RWPE2 (cell line): ENCODE measurements around the gene HSD17B3.

Experiments
- ATAC-seq: fragments of 200-7000 bp; cut with Tn5 transposase; 3 replicates; pipeline ENCODE4 v1.9.1; 2021; ENCODE audit warnings: low read depth
- DNase-seq: peaks from one replicate; pipeline ENCODE4 v3.0.0-alpha.2; 2020; ENCODE audit warnings: low spot score
- H3K27ac ChIP-seq: fragments of 450-650 bp; 2 replicates; pipeline ENCODE4 v1.5.1; 2017; ENCODE audit warnings: mild to moderate bottlenecking; ENCODE audit not compliant: poor library complexity, severe bottlenecking
- H3K27me3 ChIP-seq: fragments of 250-450 bp; sonication (Bioruptor Pico); 2 replicates; pipeline ENCODE4 v1.5.1; 2021; ENCODE audit warnings: mild to moderate bottlenecking, moderate library complexity; ENCODE audit not compliant: insufficient read depth, poor library complexity, severe bottlenecking
- H3K36me3 ChIP-seq: fragments of 250-450 bp; sonication (Bioruptor Pico); 2 replicates; pipeline ENCODE4 v1.5.1; 2020; ENCODE audit warnings: low read depth, mild to moderate bottlenecking, moderate library complexity
- H3K4me1 ChIP-seq: fragments of 250-450 bp; sonication (Bioruptor Pico); 2 replicates; pipeline ENCODE4 v1.5.1; 2021; ENCODE audit warnings: mild to moderate bottlenecking, moderate library complexity; ENCODE audit not compliant: insufficient read depth, poor library complexity, severe bottlenecking
- H3K4me3 ChIP-seq: fragments of 250-450 bp; sonication (Bioruptor Pico); 2 replicates; pipeline ENCODE4 v1.5.1; 2021; ENCODE audit warnings: mild to moderate bottlenecking, moderate library complexity; ENCODE audit not compliant: severe bottlenecking
- H3K9me3 ChIP-seq: fragments of 250-450 bp; sonication (Bioruptor Pico); 2 replicates; pipeline ENCODE4 v1.5.1; 2021; ENCODE audit warnings: mild to moderate bottlenecking, moderate library complexity; ENCODE audit not compliant: severe bottlenecking
- TF ChIP-seq, protein P1 (sequence below): fragments of 450-650 bp; IDR thresholded peaks from one replicate; pipeline ENCODE4 v1.5.1; 2017; ENCODE audit warnings: mild to moderate bottlenecking, moderate library complexity; ENCODE audit not compliant: poor library complexity, severe bottlenecking

The HSD17B3 gene

DNA sequence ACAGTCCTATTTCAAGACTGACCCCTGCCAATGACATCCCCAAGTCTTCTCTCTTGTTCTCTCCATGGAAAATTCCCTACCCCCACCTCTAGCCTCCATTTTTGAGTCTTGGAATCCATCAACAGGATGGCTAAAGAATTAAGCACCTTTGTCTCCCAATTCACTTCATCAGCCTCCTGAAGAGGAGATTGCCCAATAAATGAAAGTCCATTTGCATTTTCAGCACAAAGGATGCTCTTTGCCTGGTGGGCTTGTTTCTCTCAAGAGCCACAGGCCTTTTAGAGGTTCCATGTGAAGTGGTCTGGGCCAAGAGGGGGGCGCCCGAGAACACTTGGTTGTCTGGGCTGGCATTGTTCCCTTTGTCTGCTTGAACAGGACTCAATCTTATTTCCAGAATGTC lies 12.6 kb downstream of the HSD17B3 start:
- Histone ChIP-seq H3K27me3 (no peaks in the 10 kb centered on the region), H3K27ac (no peak overlapping the region), H3K9me3 (no peaks in the 10 kb centered on the region), H3K4me1 (no peaks in the 10 kb centered on the region), H3K36me3 (no peaks in the 10 kb centered on the region), H3K4me3 (no peak overlapping the region)
- TF ChIP-seq, protein P1, sequence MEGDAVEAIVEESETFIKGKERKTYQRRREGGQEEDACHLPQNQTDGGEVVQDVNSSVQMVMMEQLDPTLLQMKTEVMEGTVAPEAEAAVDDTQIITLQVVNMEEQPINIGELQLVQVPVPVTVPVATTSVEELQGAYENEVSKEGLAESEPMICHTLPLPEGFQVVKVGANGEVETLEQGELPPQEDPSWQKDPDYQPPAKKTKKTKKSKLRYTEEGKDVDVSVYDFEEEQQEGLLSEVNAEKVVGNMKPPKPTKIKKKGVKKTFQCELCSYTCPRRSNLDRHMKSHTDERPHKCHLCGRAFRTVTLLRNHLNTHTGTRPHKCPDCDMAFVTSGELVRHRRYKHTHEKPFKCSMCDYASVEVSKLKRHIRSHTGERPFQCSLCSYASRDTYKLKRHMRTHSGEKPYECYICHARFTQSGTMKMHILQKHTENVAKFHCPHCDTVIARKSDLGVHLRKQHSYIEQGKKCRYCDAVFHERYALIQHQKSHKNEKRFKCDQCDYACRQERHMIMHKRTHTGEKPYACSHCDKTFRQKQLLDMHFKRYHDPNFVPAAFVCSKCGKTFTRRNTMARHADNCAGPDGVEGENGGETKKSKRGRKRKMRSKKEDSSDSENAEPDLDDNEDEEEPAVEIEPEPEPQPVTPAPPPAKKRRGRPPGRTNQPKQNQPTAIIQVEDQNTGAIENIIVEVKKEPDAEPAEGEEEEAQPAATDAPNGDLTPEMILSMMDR, result no peak
- ATAC-seq (no peak), DNase-seq (no peak)

DNA sequence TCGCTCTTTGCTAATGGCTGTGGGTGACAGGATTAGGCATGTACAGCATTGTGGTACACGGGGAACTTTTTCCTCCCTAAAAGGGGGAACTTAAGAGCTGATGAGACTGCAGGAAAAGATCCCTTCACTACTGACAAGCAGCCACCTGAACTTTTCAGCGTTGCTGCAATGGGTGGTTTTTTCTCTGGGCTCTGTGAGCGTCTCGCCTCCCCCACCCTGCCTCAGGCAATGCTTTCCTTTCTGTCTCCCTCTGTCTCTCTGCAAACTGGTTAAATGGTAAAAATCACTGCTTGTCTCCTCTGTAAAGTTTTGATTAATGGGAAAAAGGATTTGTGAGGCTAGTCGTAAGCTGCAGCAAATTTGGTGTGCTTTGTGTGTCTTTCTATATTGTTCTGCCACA lies 20.3 kb downstream of the HSD17B3 start:
- Histone ChIP-seq H3K27ac (no peak overlapping the region), H3K36me3 (no peaks in the 10 kb centered on the region), H3K9me3 (no peaks in the 10 kb centered on the region), H3K4me1 (peaks cover 4% of the 10 kb centered on the region), H3K4me3 (no peak overlapping the region), H3K27me3 (no peaks in the 10 kb centered on the region)
- no peak for DNase-seq
- no peak for ATAC-seq
- TF ChIP-seq, protein P1, result no peak

DNA sequence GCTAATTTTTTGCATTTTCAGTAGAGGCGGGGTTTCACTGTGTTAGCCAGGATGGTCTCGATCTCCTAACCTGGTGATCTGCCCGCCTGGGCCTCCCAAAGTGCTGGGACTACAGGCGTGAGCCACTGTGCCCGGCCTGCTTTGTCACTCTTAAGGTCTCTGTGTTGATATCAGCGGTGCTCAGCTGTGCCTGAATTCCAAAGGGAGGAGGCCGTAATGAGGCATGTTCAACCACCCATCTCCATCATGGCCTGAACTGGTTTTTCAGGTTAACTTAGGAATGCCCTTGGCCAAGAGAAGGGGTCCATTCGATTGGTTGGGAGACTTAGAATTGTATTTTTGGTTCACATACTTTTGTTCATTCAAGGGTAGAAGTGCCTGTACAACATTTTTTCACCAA lies 22.0 kb downstream of the HSD17B3 start:
- ATAC-seq, result peak; percentile 23; the same call in 1 of the 3 replicates
- TF ChIP-seq, protein P1, result no peak
- H3K9me3 ChIP-seq, result peaks cover 5% of the 10 kb centered on the region

DNA sequence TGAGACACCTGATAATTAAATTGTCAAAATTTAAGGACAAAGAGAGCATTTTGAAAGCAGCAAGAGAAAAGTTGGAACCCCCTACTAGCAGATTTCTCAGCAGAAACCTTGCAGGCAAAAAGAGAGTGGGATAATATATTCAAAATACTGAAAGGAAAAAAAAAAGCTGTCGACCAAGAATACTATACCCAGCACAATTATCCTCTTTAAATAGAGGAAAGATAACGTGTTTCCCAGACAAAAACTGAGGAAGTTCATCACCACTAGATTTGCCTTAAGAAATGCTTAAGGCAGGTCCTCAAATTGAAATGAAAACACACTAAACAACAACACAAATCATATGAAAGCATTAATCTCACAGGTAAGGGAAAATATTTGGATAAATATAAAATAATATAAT lies 27.0 kb downstream of the HSD17B3 start:
- TF ChIP-seq, protein P1, result no peak
- DNase-seq, result no peak

More for the DNA sequence above, 22.0 kb downstream of the HSD17B3 start:
- Histone ChIP-seq H3K4me3 (no peak overlapping the region), H3K4me1 (peaks cover 4% of the 10 kb centered on the region), H3K36me3 (no peaks in the 10 kb centered on the region), H3K27ac (no peak overlapping the region), H3K27me3 (no peaks in the 10 kb centered on the region)
- DNase-seq, result no peak

DNA sequence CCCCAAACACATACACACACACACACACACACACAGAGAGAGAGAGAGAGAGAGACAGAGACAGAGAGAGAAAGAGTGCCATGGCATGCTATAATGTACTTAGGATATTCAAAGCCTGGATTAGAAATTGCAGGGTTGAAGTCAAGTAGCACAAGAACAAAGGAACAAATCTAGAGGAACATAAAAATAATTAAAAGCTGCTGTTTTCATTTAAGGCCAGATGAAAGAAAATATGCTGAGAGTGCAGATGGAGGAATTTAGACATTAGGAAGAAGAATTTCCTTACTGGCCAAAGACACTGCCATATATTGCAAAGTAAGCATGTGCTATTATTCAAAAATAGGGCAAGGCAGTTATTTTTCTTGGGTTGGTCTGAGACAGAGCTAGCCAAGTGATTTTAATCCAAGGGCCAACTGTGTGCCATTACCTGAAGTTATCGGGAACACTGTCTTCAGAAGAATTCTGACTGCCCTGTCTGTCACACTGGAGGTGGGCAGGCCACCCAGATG lies 31.7 kb downstream of the HSD17B3 start:
- TF ChIP-seq, protein P1, result no peak
- ATAC-seq, result no peak
- no peak for DNase-seq
- Histone ChIP-seq H3K27me3 (no peaks in the 10 kb centered on the region), H3K27ac (no peak overlapping the region), H3K4me3 (no peak overlapping the region), H3K36me3 (no peaks in the 10 kb centered on the region), H3K9me3 (peaks cover 7% of the 10 kb centered on the region), H3K4me1 (peaks cover 8% of the 10 kb centered on the region)

More for the DNA sequence above, 27.0 kb downstream of the HSD17B3 start:
- Histone ChIP-seq H3K4me1 (no peaks in the 10 kb centered on the region), H3K27me3 (no peaks in the 10 kb centered on the region), H3K9me3 (peaks cover 9% of the 10 kb centered on the region), H3K4me3 (no peak overlapping the region), H3K27ac (no peak overlapping the region), H3K36me3 (no peaks in the 10 kb centered on the region)
- no peak for ATAC-seq
